ENCODE data around the gene WFIKKN2.

DNA sequence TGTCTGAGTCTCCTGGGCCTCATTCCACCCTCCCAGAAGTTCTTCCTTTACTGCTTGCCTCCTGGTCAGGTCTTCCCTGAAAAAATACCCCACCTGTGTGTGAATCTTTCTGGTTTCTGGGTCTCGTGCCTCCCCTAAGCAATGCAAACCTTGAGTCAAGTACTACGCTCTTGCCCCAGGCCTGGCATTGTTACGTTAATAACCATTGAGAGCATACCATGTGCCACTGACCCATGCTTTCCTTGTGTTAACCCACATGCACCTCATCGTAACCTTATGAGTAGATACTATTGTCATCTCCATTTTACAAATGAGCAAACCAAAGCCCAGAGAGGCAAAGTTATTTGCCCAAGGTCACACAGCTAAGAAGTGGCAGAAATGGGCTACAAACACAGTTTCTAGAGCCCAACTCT is 56.2 kb downstream of the WFIKKN2 start:
- no peak for TF ChIP-seq POLR2AphosphoS5 (IDR thresholded peaks at IDR 0.05; ENCODE audit: low read depth)
- TF ChIP-seq, protein P1, sequence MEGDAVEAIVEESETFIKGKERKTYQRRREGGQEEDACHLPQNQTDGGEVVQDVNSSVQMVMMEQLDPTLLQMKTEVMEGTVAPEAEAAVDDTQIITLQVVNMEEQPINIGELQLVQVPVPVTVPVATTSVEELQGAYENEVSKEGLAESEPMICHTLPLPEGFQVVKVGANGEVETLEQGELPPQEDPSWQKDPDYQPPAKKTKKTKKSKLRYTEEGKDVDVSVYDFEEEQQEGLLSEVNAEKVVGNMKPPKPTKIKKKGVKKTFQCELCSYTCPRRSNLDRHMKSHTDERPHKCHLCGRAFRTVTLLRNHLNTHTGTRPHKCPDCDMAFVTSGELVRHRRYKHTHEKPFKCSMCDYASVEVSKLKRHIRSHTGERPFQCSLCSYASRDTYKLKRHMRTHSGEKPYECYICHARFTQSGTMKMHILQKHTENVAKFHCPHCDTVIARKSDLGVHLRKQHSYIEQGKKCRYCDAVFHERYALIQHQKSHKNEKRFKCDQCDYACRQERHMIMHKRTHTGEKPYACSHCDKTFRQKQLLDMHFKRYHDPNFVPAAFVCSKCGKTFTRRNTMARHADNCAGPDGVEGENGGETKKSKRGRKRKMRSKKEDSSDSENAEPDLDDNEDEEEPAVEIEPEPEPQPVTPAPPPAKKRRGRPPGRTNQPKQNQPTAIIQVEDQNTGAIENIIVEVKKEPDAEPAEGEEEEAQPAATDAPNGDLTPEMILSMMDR (conservative IDR thresholded peaks at IDR 0.05; ENCODE audit: low read depth in 2 of 2) = no peak
- no peak for TF ChIP-seq EZH2 (IDR thresholded peaks at IDR 0.05; ENCODE audit: low read depth, unreplicated experiment)
- no peak for TF ChIP-seq CREB1 (CRISPR knock-in tag; IDR thresholded peaks at IDR 0.05; ENCODE audit: low read depth)

Measured in GM23338 (cell line).